ENCODE results near the gene ST6GALNAC2.

ST6GALNAC2 gene

DNA sequence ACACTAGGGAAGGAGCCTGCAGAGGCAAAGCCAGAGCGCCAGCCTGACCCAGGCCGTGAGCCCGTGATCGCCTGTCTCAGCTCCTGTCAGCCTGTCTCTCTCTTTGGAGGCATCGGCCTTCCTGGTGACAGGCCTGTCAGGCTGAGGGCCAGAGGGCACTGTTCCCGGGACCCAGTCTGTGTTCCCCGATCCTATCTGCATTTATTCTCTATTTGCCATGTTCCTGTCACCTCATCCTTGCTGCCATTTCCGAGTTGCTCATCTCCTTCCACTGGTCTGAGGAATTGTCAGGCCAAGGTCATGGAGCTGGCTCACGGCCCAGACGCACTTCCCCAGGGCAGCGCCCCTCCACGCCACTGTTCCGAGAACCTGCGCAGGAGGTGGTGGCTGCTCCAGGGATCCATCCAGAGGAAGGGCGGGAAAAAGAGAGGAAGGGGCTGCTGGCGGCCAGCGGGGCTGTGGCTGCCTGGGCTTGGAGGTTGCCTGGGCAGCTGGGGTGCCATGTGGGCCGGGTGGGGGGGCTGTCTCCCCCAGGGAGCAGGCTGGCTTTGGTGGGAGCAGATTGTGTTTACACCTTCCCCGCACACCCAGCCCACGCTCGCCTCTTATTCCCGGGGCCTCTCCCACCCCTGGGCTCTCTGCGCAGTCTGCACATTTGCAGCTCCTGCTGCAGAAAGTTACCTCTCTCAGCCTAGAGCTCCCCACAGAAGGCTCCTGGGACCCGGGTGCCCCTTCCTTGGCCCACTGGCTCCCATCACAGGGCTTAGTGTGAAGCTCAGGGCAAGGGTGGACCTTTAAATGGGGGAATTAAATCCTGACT, 40.9 kb downstream of the ST6GALNAC2 start:
- H3K4me3 Mint-ChIP-seq: no peak overlapping the region
- peak overlapping the region; percentile 84 for H3K27ac Mint-ChIP-seq
- peaks cover 6% of the 10 kb centered on the region for H3K27me3 Mint-ChIP-seq
- H3K9me3 Mint-ChIP-seq: no peaks in the 10 kb centered on the region
- H3K36me3 Mint-ChIP-seq: no peaks in the 10 kb centered on the region
- no peaks in the 10 kb centered on the region for H3K4me1 Mint-ChIP-seq

DNA sequence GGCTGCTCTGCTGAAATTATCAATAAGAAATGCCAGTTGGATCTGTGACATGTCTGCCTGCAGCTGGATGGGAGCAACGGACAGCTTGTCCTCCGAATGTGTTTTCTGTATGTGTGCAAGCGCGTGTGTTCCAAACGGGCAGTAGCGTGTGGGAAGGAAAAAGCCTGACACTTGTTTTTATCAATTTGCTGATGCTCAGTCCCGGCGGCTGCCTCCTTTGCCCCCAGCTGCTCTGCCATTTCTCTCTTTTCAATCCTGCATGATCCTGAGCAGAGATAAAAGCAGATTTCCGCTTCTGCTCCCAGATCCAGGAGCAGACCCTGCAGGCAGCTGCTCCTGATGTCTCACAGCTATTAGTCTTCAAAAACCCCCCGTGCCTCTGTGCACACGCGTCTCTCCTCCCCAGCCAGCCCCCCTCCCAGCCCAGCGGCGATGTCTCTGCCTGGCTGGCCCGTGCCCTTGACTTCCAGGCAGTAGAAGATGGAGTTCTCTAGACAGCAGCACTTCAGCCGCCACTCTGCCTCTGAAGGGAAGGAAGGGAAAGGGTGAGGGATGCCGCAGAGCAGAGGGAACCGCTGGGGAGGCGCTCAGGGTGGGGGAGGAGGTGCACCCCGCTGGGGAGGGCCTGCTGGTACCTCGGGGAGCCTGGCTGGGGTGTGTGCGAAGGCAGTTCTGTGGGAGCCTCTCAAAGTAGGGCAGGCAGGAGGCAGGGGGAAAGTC, 41.7 kb downstream of the ST6GALNAC2 start:
- H3K4me1 Mint-ChIP-seq: no peaks in the 10 kb centered on the region
- no peak overlapping the region for H3K27ac Mint-ChIP-seq
- no peak overlapping the region for H3K4me3 Mint-ChIP-seq
- H3K36me3 Mint-ChIP-seq: no peaks in the 10 kb centered on the region
- peaks cover 13% of the 10 kb centered on the region for H3K27me3 Mint-ChIP-seq
- no peaks in the 10 kb centered on the region for H3K9me3 Mint-ChIP-seq

DNA sequence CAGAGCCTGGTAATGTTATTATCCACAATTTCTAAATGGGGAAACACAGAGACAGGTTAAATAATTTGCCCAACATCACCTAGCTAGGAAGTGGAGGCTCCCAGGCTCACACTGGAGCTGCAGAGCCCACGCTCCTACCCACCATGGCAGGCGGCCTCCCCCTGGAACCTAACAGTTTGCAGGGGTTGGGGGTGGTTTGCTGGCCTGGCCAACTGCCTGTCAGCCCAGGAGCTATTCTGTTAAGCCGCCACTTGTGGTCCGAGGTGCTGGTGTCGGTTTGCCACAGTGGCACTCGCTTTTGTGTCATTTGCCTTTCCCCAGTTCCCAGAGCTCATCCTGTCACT, 42.2 kb downstream of the ST6GALNAC2 start:
- no peaks in the 10 kb centered on the region for H3K9me3 Mint-ChIP-seq

DNA sequence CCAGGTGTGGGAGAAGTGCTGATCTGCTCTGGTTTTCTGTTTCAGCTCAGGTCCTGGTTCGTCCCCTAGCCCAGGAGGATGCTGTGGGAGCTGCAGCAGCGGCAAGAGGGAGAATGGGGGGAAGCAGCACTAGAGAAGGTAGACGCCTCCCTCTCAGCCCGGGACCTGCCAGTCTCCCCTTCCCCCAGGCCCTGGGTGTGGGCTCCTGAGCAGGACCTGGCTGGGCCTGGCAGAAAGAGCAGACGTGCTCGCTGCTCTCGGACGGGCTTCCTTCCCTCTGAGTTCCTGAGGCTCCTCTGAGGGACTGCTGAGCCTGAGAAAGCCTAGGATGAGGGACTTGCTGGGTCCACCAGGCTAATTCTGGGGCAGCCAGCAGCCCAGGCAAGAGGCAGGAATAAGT, 42.7 kb downstream of the ST6GALNAC2 start:
- Mint-ChIP-seq H3K27ac (no peak overlapping the region), H3K9me3 (no peaks in the 10 kb centered on the region), H3K4me1 (peaks cover 4% of the 10 kb centered on the region), H3K36me3 (no peaks in the 10 kb centered on the region), H3K4me3 (no peak overlapping the region), H3K27me3 (peaks cover 14% of the 10 kb centered on the region)

More for the DNA sequence above, 42.2 kb downstream of the ST6GALNAC2 start:
- H3K4me3 Mint-ChIP-seq: no peak overlapping the region
- peaks cover 4% of the 10 kb centered on the region for H3K4me1 Mint-ChIP-seq
- H3K36me3 Mint-ChIP-seq: no peaks in the 10 kb centered on the region
- no peak overlapping the region for H3K27ac Mint-ChIP-seq
- H3K27me3 Mint-ChIP-seq: peaks cover 14% of the 10 kb centered on the region

DNA sequence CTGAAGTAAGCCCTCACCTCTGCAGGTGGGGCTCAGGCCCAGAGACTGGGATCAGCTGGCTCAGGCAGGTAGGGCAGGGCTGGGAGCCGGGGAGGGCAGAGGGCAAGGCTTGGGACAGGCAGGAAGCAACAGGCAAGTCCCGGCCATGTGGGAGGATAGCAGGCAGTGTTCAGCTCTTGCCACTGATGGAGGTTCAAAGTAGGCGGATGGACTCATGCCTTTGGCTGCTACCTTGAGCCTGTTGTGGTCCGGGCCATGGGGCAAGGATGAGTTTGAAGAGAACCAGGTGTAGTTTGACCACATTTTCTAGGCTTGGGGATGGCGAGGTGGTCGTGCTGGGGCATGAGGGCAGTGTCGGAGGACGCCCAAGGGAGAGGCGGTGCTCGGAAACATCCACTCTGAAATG, 43.1 kb downstream of the ST6GALNAC2 start:
- Mint-ChIP-seq H3K9me3 (no peaks in the 10 kb centered on the region), H3K36me3 (no peaks in the 10 kb centered on the region), H3K27ac (no peak overlapping the region), H3K4me1 (peaks cover 4% of the 10 kb centered on the region), H3K27me3 (peaks cover 14% of the 10 kb centered on the region), H3K4me3 (no peak overlapping the region)

DNA sequence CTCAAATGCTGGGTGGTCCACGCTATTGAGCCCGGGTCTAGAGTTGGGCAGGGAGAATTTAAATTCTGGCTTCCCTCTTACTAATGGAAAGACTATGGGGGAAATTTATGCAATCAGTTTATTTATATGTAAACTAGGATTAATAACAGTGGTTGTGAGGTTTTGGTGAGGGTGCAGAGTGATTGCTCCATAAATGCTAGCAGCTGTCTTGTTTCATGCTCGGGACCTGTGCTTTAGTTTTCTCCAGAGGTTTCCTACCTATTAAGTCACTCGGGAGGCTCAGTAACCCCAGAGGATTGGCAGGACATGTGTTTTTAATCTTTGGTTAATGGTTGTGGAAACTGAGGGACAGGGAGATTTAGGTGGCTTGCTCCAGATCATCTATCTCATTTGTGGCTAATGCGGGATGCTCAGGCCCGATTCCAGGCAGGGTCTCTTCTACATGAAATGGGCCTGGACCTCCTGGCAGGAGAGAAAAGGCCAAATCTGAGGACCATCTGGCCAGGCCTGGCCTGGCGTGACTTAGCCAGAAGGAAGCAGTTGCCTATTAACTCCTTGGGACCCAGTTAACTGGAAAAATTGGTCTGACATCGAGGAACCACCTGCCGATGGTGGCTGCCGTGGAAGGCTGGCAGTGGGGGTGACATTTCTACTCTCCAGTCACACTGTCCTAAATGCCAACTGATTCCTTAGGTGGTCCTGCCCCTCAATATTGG, 43.8 kb downstream of the ST6GALNAC2 start:
- H3K27me3 Mint-ChIP-seq: peaks cover 14% of the 10 kb centered on the region
- H3K27ac Mint-ChIP-seq: no peak overlapping the region
- H3K4me3 Mint-ChIP-seq: no peak overlapping the region
- H3K36me3 Mint-ChIP-seq: no peaks in the 10 kb centered on the region
- no peaks in the 10 kb centered on the region for H3K9me3 Mint-ChIP-seq
- peaks cover 4% of the 10 kb centered on the region for H3K4me1 Mint-ChIP-seq

DNA sequence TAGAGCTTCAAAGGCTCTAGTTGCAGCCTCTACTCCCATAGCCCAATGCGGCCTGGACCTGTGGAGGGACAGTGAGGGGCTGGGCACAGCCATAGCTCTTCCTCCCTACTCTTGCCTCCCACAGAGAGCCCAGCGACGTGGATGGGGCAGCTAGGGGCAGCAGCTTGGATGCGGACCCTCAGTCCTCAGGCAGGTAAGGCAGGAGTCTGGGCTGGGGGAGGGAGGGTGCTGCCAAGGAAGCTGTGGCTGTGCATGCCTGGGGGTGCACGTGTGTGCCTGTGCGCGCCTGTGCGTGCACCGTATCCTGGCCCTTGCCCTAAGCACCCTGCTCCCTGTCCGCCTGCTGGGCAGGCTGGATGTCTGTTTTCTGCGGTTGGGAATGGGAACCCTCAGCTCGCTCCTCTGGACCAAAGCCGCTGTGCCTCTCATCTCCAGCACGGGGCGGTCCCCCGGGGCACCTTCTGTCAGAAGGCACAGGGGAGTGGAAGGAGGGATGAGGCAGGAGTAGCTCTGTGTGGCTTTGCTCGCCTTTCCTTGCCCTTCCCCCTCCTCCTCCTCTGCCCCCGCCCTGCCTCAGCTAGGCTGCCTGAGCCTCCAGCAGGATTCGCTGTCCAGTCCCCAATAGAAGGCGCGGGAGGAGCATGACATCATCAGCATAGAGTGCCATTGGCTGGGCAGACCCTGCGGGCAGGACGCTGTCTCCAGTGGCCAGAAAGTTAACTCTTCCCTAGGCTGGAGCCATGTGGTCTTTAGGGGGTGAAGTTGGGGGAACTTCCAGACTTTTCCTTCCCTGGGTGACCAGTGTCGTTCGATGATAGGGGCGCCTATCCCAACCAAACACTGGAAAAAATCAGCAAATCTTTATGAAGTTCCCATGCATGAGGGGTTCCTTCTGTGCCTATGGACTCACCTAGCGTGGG, 45.0 kb downstream of the ST6GALNAC2 start:
- Mint-ChIP-seq H3K27ac (no peak overlapping the region), H3K4me3 (no peak overlapping the region), H3K9me3 (no peaks in the 10 kb centered on the region), H3K36me3 (no peaks in the 10 kb centered on the region), H3K27me3 (peaks cover 19% of the 10 kb centered on the region), H3K4me1 (peaks cover 4% of the 10 kb centered on the region)

DNA sequence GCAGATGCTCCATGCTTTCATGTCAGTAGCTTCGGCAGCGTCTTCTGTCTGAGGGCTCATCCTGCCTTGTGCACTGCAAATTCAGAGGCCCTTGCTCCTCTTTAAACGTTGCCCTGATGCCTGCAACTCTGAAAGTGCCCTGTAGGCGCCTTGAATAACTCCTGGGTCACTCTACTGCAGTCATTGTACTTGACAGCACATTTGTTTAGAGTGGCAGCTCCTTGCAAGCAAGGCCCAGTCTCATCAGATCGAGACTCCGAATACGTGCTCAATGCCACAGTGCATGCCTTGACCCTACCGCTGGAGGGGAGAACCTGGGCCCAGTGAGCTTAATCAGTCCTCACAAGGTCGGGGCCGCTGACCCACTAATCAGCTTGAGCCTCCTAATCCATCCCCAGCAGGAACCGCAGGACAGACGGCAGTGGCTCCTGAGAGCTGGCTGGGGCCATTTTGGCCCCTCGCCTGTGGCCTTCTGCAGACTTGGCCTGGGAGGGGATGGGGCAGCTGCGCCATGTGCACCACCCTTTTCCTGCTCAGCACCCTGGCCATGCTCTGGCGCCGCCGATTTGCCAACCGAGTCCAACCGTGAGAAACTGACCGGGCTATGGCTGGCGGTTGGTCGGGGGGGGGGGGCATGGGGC, 45.9 kb downstream of the ST6GALNAC2 start, which contains the start of gene PRCD:
PRCD (plus strand) TSS at position 414 of the 641 bp plus-strand sequence; CDS start at position 512, 98 bp downstream.
- H3K27ac Mint-ChIP-seq: peak within 1 kb of the TSS; percentile 20
- no peaks in the 10 kb centered on the region for H3K9me3 Mint-ChIP-seq
- H3K27me3 Mint-ChIP-seq: peaks cover 19% of the 10 kb centered on the region
- H3K4me3 Mint-ChIP-seq: peak within 1 kb of the TSS; percentile 39
- H3K4me1 Mint-ChIP-seq: peaks cover 4% of the 10 kb centered on the region
- H3K36me3 Mint-ChIP-seq: no peaks in the 10 kb centered on the region

DNA sequence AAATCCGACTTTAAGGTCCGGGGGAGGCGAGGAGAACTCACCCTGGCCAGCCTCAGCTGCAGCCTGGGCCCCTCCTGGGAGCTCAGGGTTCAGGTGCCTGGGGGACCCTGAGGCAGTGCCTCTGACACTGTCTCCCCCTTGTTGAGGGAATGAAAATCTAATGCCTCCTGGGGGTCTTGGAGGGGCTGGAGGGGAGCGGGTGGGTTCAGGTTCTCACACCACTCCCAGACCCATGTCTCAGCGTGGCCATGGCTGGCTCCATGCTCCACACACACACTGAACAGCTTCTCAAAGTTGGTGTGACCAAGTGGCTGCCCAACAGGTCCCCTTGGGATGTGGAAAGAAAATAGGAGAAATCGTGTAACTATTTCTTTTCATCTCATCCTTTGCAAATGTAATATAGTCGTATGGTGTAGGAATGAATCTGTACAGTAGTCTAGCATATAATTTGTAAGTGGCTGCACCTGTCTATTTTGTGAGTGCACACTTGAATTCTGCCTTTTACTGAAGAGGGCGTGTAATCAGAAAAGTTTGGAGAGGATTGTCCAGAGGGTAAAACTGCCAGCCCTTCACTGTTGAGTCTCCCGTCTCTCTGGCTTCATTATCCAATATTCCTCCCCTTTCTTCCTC, 46.6 kb downstream of the ST6GALNAC2 start:
- Mint-ChIP-seq H3K36me3 (no peaks in the 10 kb centered on the region), H3K27me3 (peaks cover 19% of the 10 kb centered on the region), H3K4me3 (peak overlapping the region; percentile 39), H3K27ac (peak overlapping the region; percentile 20), H3K4me1 (peaks cover 4% of the 10 kb centered on the region), H3K9me3 (no peaks in the 10 kb centered on the region)

DNA sequence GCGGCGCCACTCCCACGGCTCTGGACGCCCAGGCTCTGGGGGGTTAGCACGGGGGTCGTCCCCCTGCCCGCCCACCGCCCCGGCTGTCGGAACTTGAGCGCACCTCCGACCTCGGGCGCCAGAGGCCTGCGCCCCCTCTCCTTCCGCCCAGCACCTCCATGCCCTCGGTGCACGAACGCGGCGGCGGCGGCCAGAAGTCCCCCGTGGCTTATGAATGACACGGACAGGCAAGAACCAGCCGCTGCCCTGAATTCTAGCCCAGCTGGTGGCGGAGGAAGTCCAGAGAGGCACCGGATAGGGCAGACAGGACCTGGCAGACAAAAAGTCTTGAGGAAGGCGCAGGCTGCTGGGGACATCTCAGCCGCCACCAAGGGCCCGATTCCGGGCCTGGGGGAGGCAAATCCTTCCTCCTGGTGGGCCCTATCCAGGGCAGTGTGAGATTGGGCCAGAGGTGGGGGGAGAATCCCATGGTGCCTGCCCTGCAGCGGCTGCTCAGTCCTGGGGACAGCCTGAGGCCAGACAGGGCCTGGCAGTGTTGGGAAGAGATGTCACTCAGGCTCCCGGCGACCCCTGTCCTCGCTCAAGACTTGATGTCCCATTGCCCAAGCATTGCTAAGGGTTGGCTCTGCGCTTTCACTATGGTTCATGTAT, 47.3 kb downstream of the ST6GALNAC2 start:
- H3K27me3 Mint-ChIP-seq: peaks cover 19% of the 10 kb centered on the region
- no peaks in the 10 kb centered on the region for H3K9me3 Mint-ChIP-seq
- no peak overlapping the region for H3K27ac Mint-ChIP-seq
- H3K4me1 Mint-ChIP-seq: peaks cover 4% of the 10 kb centered on the region
- H3K36me3 Mint-ChIP-seq: no peaks in the 10 kb centered on the region
- H3K4me3 Mint-ChIP-seq: peak overlapping the region; percentile 39

DNA sequence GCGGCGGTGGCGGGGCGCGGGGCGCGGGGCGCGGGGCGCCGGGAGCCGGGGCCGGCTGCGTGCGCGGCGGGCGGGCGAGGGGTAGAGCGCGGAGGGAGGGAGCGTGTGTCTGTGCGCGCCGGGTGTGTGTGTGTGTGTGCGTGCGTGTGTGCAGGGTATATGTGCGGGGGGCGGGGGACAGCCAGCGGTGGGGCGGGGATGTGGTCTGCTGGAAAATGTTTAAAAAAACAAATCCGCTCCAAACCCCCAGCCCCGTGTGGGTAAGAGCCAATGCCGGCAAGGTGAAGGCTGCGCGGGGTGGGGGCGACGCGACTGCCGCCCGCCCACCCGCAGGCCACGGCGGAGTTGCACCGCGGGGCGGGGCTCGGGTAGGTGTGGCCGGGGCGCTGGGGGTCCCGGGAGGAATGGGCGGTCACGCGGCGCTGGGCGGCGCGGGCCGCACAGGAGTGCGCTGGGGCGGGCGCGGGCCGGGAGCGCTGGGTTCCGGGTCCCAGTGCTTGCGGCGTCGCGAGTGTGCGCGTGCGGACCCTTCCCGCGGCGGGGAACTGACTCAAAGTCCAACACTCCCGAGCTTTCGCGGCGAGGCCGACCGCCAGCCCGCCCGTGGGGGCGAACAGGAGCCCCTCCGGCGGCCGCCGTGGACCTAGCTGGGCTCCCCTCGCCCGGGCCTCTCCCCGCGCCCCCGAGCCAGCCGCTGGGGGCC, 47.9 kb downstream of the ST6GALNAC2 start, which contains the start of gene CYGB:
CYGB (minus strand) TSS at position 132 of the 703 bp plus-strand sequence. CDS start 167 bp downstream, outside the sequence.
- Mint-ChIP-seq H3K27ac (no peak within 1 kb of the TSS), H3K4me1 (peaks cover 4% of the 10 kb centered on the region), H3K27me3 (peaks cover 19% of the 10 kb centered on the region), H3K4me3 (peak within 1 kb of the TSS; percentile 52), H3K36me3 (no peaks in the 10 kb centered on the region), H3K9me3 (no peaks in the 10 kb centered on the region)

DNA sequence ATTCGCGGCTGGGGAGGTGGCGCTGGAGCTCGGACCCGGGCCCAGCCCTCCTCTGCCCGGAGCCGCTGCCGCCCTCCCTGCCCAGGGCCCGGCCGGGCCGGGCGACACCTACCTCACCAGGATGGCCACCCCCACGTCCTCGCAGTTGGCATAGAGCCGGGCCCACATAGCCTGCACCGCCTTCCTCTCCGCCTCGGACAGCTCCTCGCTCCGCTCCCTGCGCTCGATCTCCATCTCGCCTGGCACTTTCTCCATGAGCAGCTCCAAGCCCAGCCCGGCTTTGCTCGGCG, 48.4 kb downstream of the ST6GALNAC2 start:
- no peak overlapping the region for H3K4me3 Mint-ChIP-seq
- no peaks in the 10 kb centered on the region for H3K36me3 Mint-ChIP-seq
- H3K4me1 Mint-ChIP-seq: peaks cover 4% of the 10 kb centered on the region
- no peak overlapping the region for H3K27ac Mint-ChIP-seq
- peaks cover 17% of the 10 kb centered on the region for H3K27me3 Mint-ChIP-seq
- H3K9me3 Mint-ChIP-seq: no peaks in the 10 kb centered on the region

DNA sequence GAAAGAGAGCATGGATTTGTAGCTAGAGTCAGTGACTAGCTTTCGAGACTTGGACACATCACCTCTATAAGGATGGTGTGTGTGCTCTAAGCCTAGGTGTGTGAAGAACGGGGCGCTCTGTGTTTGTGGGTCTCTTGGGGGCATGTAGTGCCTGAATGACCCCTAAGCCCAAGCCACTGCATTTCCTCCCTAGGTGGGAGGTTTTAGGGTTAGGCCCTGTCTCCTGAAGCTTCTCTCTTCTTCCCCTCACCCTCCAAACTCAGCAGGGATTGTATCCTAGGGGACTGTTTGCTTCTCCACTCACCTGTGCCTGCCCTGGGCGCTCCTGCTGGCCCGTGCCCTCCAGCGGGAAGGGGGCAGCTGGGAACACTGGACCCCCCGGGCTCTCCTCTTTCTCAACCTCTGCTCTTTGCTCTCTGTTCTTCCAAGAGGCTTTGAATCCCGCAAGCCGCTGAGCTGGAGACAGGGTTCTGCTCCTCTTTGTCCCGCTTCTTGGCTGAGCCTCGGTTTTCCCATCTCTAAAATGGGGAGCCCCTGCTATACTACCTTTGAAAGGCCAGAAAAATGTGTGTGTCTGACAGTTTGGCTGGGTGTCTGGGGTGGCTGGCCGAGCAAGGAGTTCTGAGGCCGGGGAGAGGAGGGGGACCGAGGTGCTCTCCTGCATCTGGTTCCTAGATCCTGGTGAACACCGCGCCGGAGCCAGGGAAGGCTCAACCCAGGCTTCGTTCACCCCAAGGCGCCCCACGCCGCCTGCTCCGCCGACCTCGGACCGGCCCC, 49.0 kb downstream of the ST6GALNAC2 start:
- Mint-ChIP-seq H3K9me3 (no peaks in the 10 kb centered on the region), H3K4me1 (peaks cover 7% of the 10 kb centered on the region), H3K36me3 (no peaks in the 10 kb centered on the region), H3K27me3 (peaks cover 16% of the 10 kb centered on the region), H3K4me3 (peak overlapping the region; percentile 52), H3K27ac (no peak overlapping the region)

Data from activated naive CD4-positive, alpha-beta T cell treated with anti-CD3 and anti-CD28 coated beads, Interleukin-2, amount 50 U/mL, for 24 hours (primary cell).